EL (cell line): ENCODE results near the gene MRGPRG.

Source experiments
- DNase-seq: peaks from one replicate; pipeline ENCODE4 v3.0.0-alpha.2; 2016

Gene MRGPRG

GRCh38 chr11:3225159-3225758, 6.6 kb upstream of the MRGPRG start:
- no peak for DNase-seq

- no peak for DNase-seq
Observed at GRCh38 chr11:3224401-3225057, 5.9 kb upstream of the MRGPRG start.

GRCh38 chr11:3223932-3224381, 5.3 kb upstream of the MRGPRG start:
- no peak for DNase-seq

- DNase-seq = no peak
Observed at GRCh38 chr11:3222941-3223915, 4.6 kb upstream of the MRGPRG start.

GRCh38 chr11:3222003-3222855, 3.6 kb upstream of the MRGPRG start:
- DNase-seq = no peak

- DNase-seq = no peak
Observed at GRCh38 chr11:3221408-3222002, 2.9 kb upstream of the MRGPRG start.

GRCh38 chr11:3220521-3221407, 2.2 kb upstream of the MRGPRG start:
- no peak for DNase-seq

- no peak for DNase-seq
Observed at GRCh38 chr11:3220101-3220500, 1.5 kb upstream of the MRGPRG start.

GRCh38 chr11:3219281-3219892, 774 bp upstream of the MRGPRG start:
- no peak for DNase-seq

GRCh38 chr11:3217818-3218482, 663 bp downstream of the MRGPRG start:
- DNase-seq = no peak

- DNase-seq = no peak
Observed at GRCh38 chr11:3216027-3216525, 2.5 kb downstream of the MRGPRG start.

GRCh38 chr11:3215346-3216026, 3.1 kb downstream of the MRGPRG start:
- no peak for DNase-seq

GRCh38 chr11:3214420-3214699, 4.3 kb downstream of the MRGPRG start:
- DNase-seq = no peak

GRCh38 chr11:3213659-3214419, 4.8 kb downstream of the MRGPRG start:
- DNase-seq = no peak

GRCh38 chr11:3208272-3208671, 10.3 kb downstream of the MRGPRG start:
- no peak for DNase-seq

GRCh38 chr11:3207526-3208189, 11.0 kb downstream of the MRGPRG start:
- no peak for DNase-seq

GRCh38 chr11:3206922-3207204, 11.8 kb downstream of the MRGPRG start:
- no peak for DNase-seq

GRCh38 chr11:3206156-3206921, 12.3 kb downstream of the MRGPRG start:
- no peak for DNase-seq
